ENCODE data around the gene UQCC3. TPM values are rescaled to one million over a fixed set of nuclear protein-coding genes. Genes with fewer than 3 reads are reported as not detected.

Gene UQCC3
- total RNA-seq, 2 experiments from 2014 or later: 4.1 to 6.4 TPM

DNA sequence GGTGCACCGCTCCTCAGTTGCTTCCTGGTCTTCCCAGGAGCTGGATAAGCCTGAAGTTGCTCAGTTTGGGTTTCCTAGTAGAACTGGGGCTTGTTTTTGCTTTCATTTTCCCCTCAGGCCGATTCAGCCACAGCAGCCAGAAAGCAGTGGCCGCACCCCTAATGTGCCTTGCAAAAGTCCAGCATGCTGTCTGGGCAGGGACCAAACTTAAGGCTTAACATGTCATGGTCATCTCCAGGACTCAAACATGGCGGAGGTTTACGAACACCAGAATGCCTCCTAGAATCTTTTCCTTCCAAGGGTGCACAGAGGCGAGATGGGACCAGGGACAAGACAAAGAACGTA is 38.5 kb downstream of the UQCC3 start:
- intact Hi-C loops (cut with DNase I, micrococcal nuclease): no loop called here
- H3K9me3 Mint-ChIP-seq (ENCODE audit: low read depth): no peaks in the 10 kb centered on the region
- peaks cover 70% of the 10 kb centered on the region for H3K4me1 Mint-ChIP-seq
- no peaks in the 10 kb centered on the region for H3K27me3 Mint-ChIP-seq
- CTCF ChIA-PET: interaction anchor here (0.6 to 1.6 kb wide), 5 partner anchors 9 to 158 kb away, joined by 3 to 5 read pairs (median 3); partner anchors contain the start of gene LBHD1
- H3K36me3 Mint-ChIP-seq (ENCODE audit: low read depth): peaks cover 52% of the 10 kb centered on the region
- POLR2A ChIA-PET: interaction anchor here (1.0 to 3.2 kb wide), 7 partner anchors 17 to 146 kb away, joined by 3 to 16 read pairs (median 10); partner anchors contain the start of genes C11orf98, CSKMT, HNRNPUL2 and LBHD1
- ATAC-seq (no peak), DNase-seq (peak; percentile 42)
- peak overlapping the region; percentile 97 for H3K27ac Mint-ChIP-seq
- peak overlapping the region; percentile 86 for H3K4me3 Mint-ChIP-seq

DNA sequence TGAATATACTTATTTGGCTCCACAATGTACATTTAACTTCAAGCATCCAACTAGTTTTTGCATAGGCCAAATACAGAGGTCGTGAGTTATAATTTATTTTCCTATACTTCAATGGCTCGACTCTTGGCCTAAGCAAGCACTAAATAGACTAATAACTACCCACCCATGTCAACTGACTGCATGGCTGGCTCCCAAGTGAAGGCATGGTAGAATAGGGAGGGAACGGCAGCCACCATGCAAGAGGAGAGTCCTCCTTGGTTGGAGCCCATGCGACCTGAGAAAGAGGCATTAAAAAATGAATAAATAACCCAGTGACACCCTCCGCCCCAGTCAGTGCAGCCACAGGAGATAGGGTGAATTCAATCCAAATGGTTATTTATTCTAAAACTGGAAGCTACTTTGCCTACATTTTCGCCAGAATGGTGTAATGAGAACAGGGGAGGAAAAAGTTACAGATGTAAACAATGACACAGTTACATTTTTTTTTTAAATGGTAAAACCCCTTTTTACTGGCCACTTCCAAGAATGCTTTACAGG is 40.9 kb downstream of the UQCC3 start:
- ChIA-PET POLR2A (interaction anchor here (0.6 to 1.5 kb wide), 3 partner anchors 13 to 174 kb away, joined by 3 read pairs; partner anchors contain the start of gene HNRNPUL2), CTCF (interaction anchor here (0.6 to 2.0 kb wide), 2 partner anchors 12 to 53 kb away, joined by 3 to 5 read pairs; no protein-coding TSS in a partner anchor)
- H3K4me3 Mint-ChIP-seq: no peak overlapping the region
- H3K27ac Mint-ChIP-seq: peak overlapping the region; percentile 89
- no peaks in the 10 kb centered on the region for H3K9me3 Mint-ChIP-seq (ENCODE audit: low read depth)
- ATAC-seq (no peak), DNase-seq (no peak)
- no peaks in the 10 kb centered on the region for H3K27me3 Mint-ChIP-seq
- H3K4me1 Mint-ChIP-seq: peaks cover 58% of the 10 kb centered on the region
- intact Hi-C loops (cut with DNase I, micrococcal nuclease): no loop called here
- peaks cover 66% of the 10 kb centered on the region for H3K36me3 Mint-ChIP-seq (ENCODE audit: low read depth)

DNA sequence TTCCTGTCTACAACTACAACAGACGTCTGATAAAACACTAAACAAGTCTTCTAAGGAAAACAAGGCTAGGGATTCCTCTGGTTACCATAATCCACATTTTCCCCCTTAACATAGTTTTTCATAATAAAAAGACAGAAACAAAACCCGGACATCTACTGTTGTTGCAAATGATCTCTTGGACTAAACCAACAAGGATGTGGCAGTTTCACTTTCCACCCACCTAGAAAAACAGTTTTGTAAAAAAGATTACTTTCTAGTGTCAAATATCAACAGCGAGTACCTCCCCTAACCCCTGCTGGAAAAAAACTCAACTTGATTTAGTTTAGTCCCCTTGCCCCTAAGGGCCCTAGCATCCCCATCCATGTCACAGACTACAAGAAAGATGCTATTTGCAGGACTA is 41.4 kb downstream of the UQCC3 start:
- Mint-ChIP-seq H3K4me3 (no peak overlapping the region), H3K36me3 (ENCODE audit: low read depth) (peaks cover 72% of the 10 kb centered on the region), H3K27me3 (no peaks in the 10 kb centered on the region), H3K4me1 (peaks cover 55% of the 10 kb centered on the region), H3K9me3 (ENCODE audit: low read depth) (no peaks in the 10 kb centered on the region), H3K27ac (peak overlapping the region; percentile 89)
- ChIA-PET POLR2A (interaction anchor here (1.1 to 1.5 kb wide), 2 partner anchors 12 to 15 kb away, joined by 3 read pairs; partner anchors contain the start of gene HNRNPUL2), CTCF (interaction anchor here (0.6 to 2.0 kb wide), 2 partner anchors 11 to 53 kb away, joined by 3 to 5 read pairs; no protein-coding TSS in a partner anchor)
- intact Hi-C loops (cut with DNase I, micrococcal nuclease): no loop called here
- DNase-seq (no peak), ATAC-seq (no peak)

GRCh38 chr11:62713343-62713742 is 41.9 kb downstream of the UQCC3 start:
- H3K9me3 Mint-ChIP-seq (ENCODE audit: low read depth): no peaks in the 10 kb centered on the region
- peaks cover 76% of the 10 kb centered on the region for H3K36me3 Mint-ChIP-seq (ENCODE audit: low read depth)
- intact Hi-C loops (cut with DNase I, micrococcal nuclease): no loop called here
- peaks cover 54% of the 10 kb centered on the region for H3K4me1 Mint-ChIP-seq
- peak overlapping the region; percentile 89 for H3K27ac Mint-ChIP-seq
- ATAC-seq: no peak
- H3K27me3 Mint-ChIP-seq: no peaks in the 10 kb centered on the region
- no peak overlapping the region for H3K4me3 Mint-ChIP-seq
- POLR2A ChIA-PET: interaction anchor here (0.7 to 1.5 kb wide), 2 partner anchors 14 to 143 kb away, joined by 3 read pairs; partner anchors contain the start of gene HNRNPUL2
- CTCF ChIA-PET: interaction anchor here (1.5 to 2.0 kb wide), 2 partner anchors 11 to 19 kb away, joined by 3 to 5 read pairs; no protein-coding TSS in a partner anchor
- DNase-seq: no peak

DNA sequence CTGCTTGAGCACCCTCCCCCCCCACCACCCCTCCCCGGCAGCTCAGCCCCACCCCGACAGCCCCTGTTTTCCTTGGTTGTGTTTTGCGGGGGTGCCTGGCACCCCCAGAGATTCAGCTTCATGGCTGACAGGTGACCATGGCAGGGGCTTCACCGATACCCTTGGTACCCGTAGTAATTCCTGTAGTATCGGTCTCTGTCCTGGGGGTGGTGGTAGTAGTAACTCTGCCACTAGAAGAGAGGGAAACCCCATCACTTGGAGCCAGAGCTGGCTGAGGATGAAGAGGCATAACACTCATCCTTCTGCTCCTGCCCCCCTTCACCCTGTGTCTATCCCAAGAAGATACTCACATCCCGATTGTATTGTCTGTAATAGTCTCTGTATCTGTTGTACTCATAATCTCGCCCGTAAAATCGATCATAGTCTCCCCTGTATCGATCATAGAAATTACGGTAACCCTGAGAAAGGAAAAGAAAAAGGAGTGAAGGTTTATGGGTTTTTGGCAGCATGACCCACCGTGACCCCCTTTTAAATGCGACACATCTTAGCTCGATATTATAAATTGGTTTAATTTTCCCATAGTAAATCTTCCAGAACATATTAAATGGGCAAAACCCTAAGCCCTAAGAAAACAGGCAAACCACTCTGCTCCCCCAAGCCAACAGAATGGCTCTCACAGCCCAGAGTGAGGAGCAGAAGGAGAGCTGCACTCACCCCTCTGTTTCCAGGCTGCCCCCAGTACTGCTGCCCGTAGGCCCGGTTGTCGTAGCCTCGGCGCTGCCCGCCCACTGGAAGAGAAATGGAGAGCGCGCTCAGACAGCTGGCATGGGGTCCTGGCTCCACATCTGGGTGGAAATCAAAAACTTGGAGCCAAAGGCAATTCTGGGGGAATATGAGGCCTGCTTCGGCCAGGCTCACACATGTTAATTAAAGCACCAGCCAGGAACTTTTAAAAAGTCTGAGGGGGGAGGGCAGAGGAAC is 44.0 kb downstream of the UQCC3 start:
- no peak for ATAC-seq
- no peak for DNase-seq
- Mint-ChIP-seq H3K4me1 (peaks cover 46% of the 10 kb centered on the region), H3K9me3 (ENCODE audit: low read depth) (no peaks in the 10 kb centered on the region), H3K27me3 (no peaks in the 10 kb centered on the region), H3K4me3 (no peak overlapping the region), H3K36me3 (ENCODE audit: low read depth) (peaks cover 76% of the 10 kb centered on the region), H3K27ac (peak overlapping the region; percentile 47)
- intact Hi-C loops (cut with DNase I, micrococcal nuclease): no loop called here
- POLR2A ChIA-PET: interaction anchor here (0.7 kb wide), 1 partner anchor 35 kb away, joined by 7 read pairs; no protein-coding TSS in a partner anchor
- CTCF ChIA-PET: interaction anchor here (1.6 kb wide), 1 partner anchor 20 kb away, joined by 3 read pairs; no protein-coding TSS in a partner anchor

DNA sequence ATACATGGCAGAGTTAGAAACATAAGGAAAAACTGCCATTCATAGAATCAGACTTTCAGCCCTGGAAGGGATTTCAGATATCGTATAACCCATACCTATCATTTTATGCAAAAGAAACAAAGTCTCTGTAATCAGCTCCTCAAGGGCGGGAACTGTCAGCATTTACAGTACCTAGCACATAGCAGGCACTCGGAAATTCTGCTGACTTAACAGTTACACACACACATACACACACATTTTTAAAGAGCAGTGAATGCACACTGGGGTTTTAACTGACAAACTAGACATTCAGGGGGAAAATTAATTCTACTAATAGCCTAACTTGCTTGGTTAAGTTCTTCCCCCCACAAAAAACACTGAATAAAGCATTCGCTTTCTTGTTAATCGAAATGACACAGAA is 44.7 kb downstream of the UQCC3 start:
- ATAC-seq (no peak), DNase-seq (no peak)
- ChIA-PET POLR2A (interaction anchor here (0.7 kb wide), 1 partner anchor 36 kb away, joined by 7 read pairs; no protein-coding TSS in a partner anchor), CTCF (interaction anchor here (1.6 kb wide), 1 partner anchor 21 kb away, joined by 3 read pairs; no protein-coding TSS in a partner anchor)
- Mint-ChIP-seq H3K36me3 (ENCODE audit: low read depth) (peaks cover 74% of the 10 kb centered on the region), H3K27me3 (no peaks in the 10 kb centered on the region), H3K27ac (peak overlapping the region; percentile 47), H3K4me1 (peaks cover 44% of the 10 kb centered on the region), H3K4me3 (no peak overlapping the region), H3K9me3 (ENCODE audit: low read depth) (no peaks in the 10 kb centered on the region)
- intact Hi-C loops (cut with DNase I, micrococcal nuclease): no loop called here

- POLR2A ChIA-PET: no interaction called here
- CTCF ChIA-PET: interaction anchor here (0.6 kb wide), 1 partner anchor 15 kb away, joined by 3 read pairs; no protein-coding TSS in a partner anchor
- Mint-ChIP-seq H3K27me3 (no peaks in the 10 kb centered on the region), H3K4me1 (peaks cover 44% of the 10 kb centered on the region), H3K9me3 (ENCODE audit: low read depth) (no peaks in the 10 kb centered on the region), H3K36me3 (ENCODE audit: low read depth) (peaks cover 78% of the 10 kb centered on the region), H3K27ac (no peak overlapping the region), H3K4me3 (no peak overlapping the region)
- ATAC-seq: no peak
- intact Hi-C loops (cut with DNase I, micrococcal nuclease): no loop called here
- no peak for DNase-seq
These were observed 45.3 kb downstream of the UQCC3 start for GRCh38 chr11:62716816-62717215.

- no peaks in the 10 kb centered on the region for H3K9me3 Mint-ChIP-seq (ENCODE audit: low read depth)
- CTCF ChIA-PET: interaction anchor here (0.9 kb wide), 1 partner anchor 9 kb away, joined by 3 read pairs; no protein-coding TSS in a partner anchor
- DNase-seq (no peak), ATAC-seq (peak; percentile 49)
- peaks cover 40% of the 10 kb centered on the region for H3K4me1 Mint-ChIP-seq
- POLR2A ChIA-PET: interaction anchor here (0.6 kb wide), 1 partner anchor 8 kb away, joined by 4 read pairs; no protein-coding TSS in a partner anchor
- intact Hi-C loops (cut with DNase I, micrococcal nuclease): no loop called here
- H3K36me3 Mint-ChIP-seq (ENCODE audit: low read depth): peaks cover 86% of the 10 kb centered on the region
- no peak overlapping the region for H3K4me3 Mint-ChIP-seq
- H3K27ac Mint-ChIP-seq: peak overlapping the region; percentile 56
- no peaks in the 10 kb centered on the region for H3K27me3 Mint-ChIP-seq
These were observed 48.0 kb downstream of the UQCC3 start for GRCh38 chr11:62719302-62719978.

- Mint-ChIP-seq H3K4me1 (peaks cover 35% of the 10 kb centered on the region), H3K27ac (peak overlapping the region; percentile 34), H3K27me3 (no peaks in the 10 kb centered on the region), H3K4me3 (no peak overlapping the region), H3K36me3 (ENCODE audit: low read depth) (peaks cover 87% of the 10 kb centered on the region), H3K9me3 (ENCODE audit: low read depth) (no peaks in the 10 kb centered on the region)
- ATAC-seq (no peak), DNase-seq (no peak)
- ChIA-PET POLR2A (interaction anchor here (0.8 kb wide), 1 partner anchor 134 kb away, joined by 4 read pairs; no protein-coding TSS in a partner anchor), CTCF (interaction anchor here (0.7 kb wide), 1 partner anchor 184 kb away, joined by 3 read pairs; no protein-coding TSS in a partner anchor)
- intact Hi-C loops (cut with DNase I, micrococcal nuclease): no loop called here
These were observed 50.5 kb downstream of the UQCC3 start for GRCh38 chr11:62721994-62722393.

Data from activated CD4-positive, alpha-beta T cell treated with anti-CD3 and anti-CD28 coated beads for 36 hours (primary cell).